EH (cell line): ENCODE results near the gene RIT2.

Source experiments
- DNase-seq: peaks from one replicate; pipeline ENCODE4 v3.0.0-alpha.2; 2015; ENCODE audit warnings: low read depth

Gene RIT2

GRCh38 chr18:42925036-42925435 is 190.4 kb downstream of the RIT2 start:
- no peak for DNase-seq

- DNase-seq, result no peak
These were observed 193.1 kb downstream of the RIT2 start for GRCh38 chr18:42922363-42922762.

GRCh38 chr18:42921226-42921737 is 194.2 kb downstream of the RIT2 start:
- no peak for DNase-seq

- DNase-seq, result no peak
These were observed 194.9 kb downstream of the RIT2 start for GRCh38 chr18:42920621-42921020.

GRCh38 chr18:42915299-42915698 is 200.2 kb downstream of the RIT2 start:
- no peak for DNase-seq

GRCh38 chr18:42914476-42914875 is 201.0 kb downstream of the RIT2 start:
- no peak for DNase-seq

- no peak for DNase-seq
These were observed 206.4 kb downstream of the RIT2 start for GRCh38 chr18:42909095-42909494.

- DNase-seq, result no peak
These were observed 208.7 kb downstream of the RIT2 start for GRCh38 chr18:42906761-42907160.

- DNase-seq, result no peak
These were observed 214.3 kb downstream of the RIT2 start for GRCh38 chr18:42901161-42901560.

GRCh38 chr18:42893977-42894376 is 221.5 kb downstream of the RIT2 start:
- DNase-seq, result no peak

GRCh38 chr18:42892181-42892580 is 223.3 kb downstream of the RIT2 start:
- no peak for DNase-seq

- no peak for DNase-seq
These were observed 223.8 kb downstream of the RIT2 start for GRCh38 chr18:42891705-42892104.

GRCh38 chr18:42883169-42883568 is 232.3 kb downstream of the RIT2 start:
- no peak for DNase-seq

- DNase-seq, result no peak
These were observed 233.4 kb downstream of the RIT2 start for GRCh38 chr18:42882122-42882521.

- no peak for DNase-seq
These were observed 242.6 kb downstream of the RIT2 start for GRCh38 chr18:42872838-42873237.

GRCh38 chr18:42864876-42865275 is 250.6 kb downstream of the RIT2 start:
- no peak for DNase-seq

GRCh38 chr18:42861271-42861670 is 254.2 kb downstream of the RIT2 start:
- no peak for DNase-seq

GRCh38 chr18:42860548-42860947 is 254.9 kb downstream of the RIT2 start:
- no peak for DNase-seq

- DNase-seq, result no peak
These were observed 255.5 kb downstream of the RIT2 start for GRCh38 chr18:42860011-42860410.

- no peak for DNase-seq
These were observed 260.9 kb downstream of the RIT2 start for GRCh38 chr18:42854558-42854957.

- DNase-seq, result no peak
These were observed 265.1 kb downstream of the RIT2 start for GRCh38 chr18:42850174-42851083.

- DNase-seq, result no peak
These were observed 276.1 kb downstream of the RIT2 start for GRCh38 chr18:42839408-42839807.

GRCh38 chr18:42838546-42839145 is 276.8 kb downstream of the RIT2 start:
- no peak for DNase-seq
